GM23338 (cell line): ENCODE data around the gene G6PC3. TPM values are rescaled to one million over a fixed set of nuclear protein-coding genes. Genes with fewer than 3 reads are reported as not detected.

Experiments used
- ATAC-seq: fragments of 200-7000 bp; cut with Tn5 transposase; 3 replicates; pipeline ENCODE4 v1.9.1; 2020
- DNase-seq: peaks from one replicate; pipeline ENCODE4 v3.0.0-alpha.2; 2015; ENCODE audit warnings: low spot score
- H2AFZ ChIP-seq: fragments of 200-600 bp; sonication (generic); 2 replicates; pipeline ENCODE4 v1.8.0; 2016; ENCODE audit warnings: antibody characterized with exemption, mild to moderate bottlenecking, moderate library complexity
- H3F3A ChIP-seq: fragments of 200-600 bp; sonication (generic); replicated peaks from 2 replicates; pipeline ENCODE4 v1.8.0; 2017; ENCODE audit warnings: antibody characterized with exemption, mixed run types, low read depth
- H3K27ac ChIP-seq: fragments of 200-600 bp; sonication (generic); 2 replicates; pipeline ENCODE4 v1.6.1; 2016; ENCODE audit warnings: low read depth
- H3K27me3 ChIP-seq: fragments of 200-600 bp; sonication (generic); 2 replicates; pipeline ENCODE4 v1.8.0; 2016; ENCODE audit warnings: mild to moderate bottlenecking, mixed run types, moderate library complexity; ENCODE audit not compliant: insufficient read depth
- H3K36me3 ChIP-seq: fragments of 200-600 bp; sonication (generic); 2 replicates; pipeline ENCODE4 v1.8.0; 2016; ENCODE audit warnings: mild to moderate bottlenecking; ENCODE audit not compliant: insufficient read depth
- H3K4me1 ChIP-seq: fragments of 200-600 bp; sonication (generic); 2 replicates; pipeline ENCODE4 v1.8.0; 2016; ENCODE audit warnings: mild to moderate bottlenecking, moderate library complexity; ENCODE audit not compliant: insufficient read depth
- H3K4me2 ChIP-seq: fragments of 200-600 bp; sonication (generic); 2 replicates; pipeline ENCODE4 v1.7.1; 2017; ENCODE audit warnings: mixed run types
- H3K4me3 ChIP-seq: fragments of 200-600 bp; sonication (generic); 2 replicates; pipeline ENCODE4 v1.6.1; 2016; ENCODE audit warnings: mixed run types
- H3K79me2 ChIP-seq: fragments of 200-600 bp; sonication (generic); replicated peaks from 2 replicates; pipeline ENCODE4 v1.8.0; 2017; ENCODE audit warnings: mild to moderate bottlenecking; ENCODE audit not compliant: insufficient read depth
- H3K9me2 ChIP-seq: fragments of 200-600 bp; sonication (generic); 2 replicates; pipeline ENCODE4 v1.8.0; 2017; ENCODE audit not compliant: insufficient read depth
- H4K20me1 ChIP-seq: fragments of 200-600 bp; sonication (generic); replicated peaks from 2 replicates; pipeline ENCODE4 v1.8.0; 2017; ENCODE audit warnings: mild to moderate bottlenecking; ENCODE audit not compliant: insufficient read depth
- H3K27ac Mint-ChIP-seq: 2 replicates; pipeline ENCODE4 v1.8.0; 2020; ENCODE audit warnings: inconsistent platforms, mild to moderate bottlenecking, moderate library complexity, mixed read lengths
- H3K27me3 Mint-ChIP-seq: 3 replicates; pipeline ENCODE4 v1.8.0; 2022; ENCODE audit warnings: low read depth, mild to moderate bottlenecking, moderate library complexity, mixed read lengths, inconsistent platforms; ENCODE audit not compliant: insufficient read depth, poor library complexity
- H3K36me3 Mint-ChIP-seq: 3 replicates; pipeline ENCODE4 v1.8.0; 2021; ENCODE audit warnings: low read depth, mild to moderate bottlenecking, inconsistent platforms, moderate library complexity, mixed read lengths
- H3K4me1 Mint-ChIP-seq: 3 replicates; pipeline ENCODE4 v1.8.0; 2020; ENCODE audit warnings: mild to moderate bottlenecking, inconsistent platforms, mixed read lengths
- H3K4me3 Mint-ChIP-seq: 3 replicates; pipeline ENCODE4 v1.8.0; 2021; ENCODE audit warnings: moderate library complexity, mild to moderate bottlenecking, inconsistent platforms, mixed read lengths
- H3K9me3 Mint-ChIP-seq: 3 replicates; pipeline ENCODE4 v1.8.0; 2020; ENCODE audit warnings: moderate library complexity, mild to moderate bottlenecking, inconsistent platforms, mixed read lengths
- CREB1 ChIP-seq: fragments of 250-450 bp; sonication (Bioruptor Pico); IDR thresholded peaks from 2 replicates; pipeline ENCODE4 v1.5.0; 2020; ENCODE audit warnings: low read depth, mild to moderate bottlenecking, moderate library complexity
- JUNB ChIP-seq: IDR thresholded peaks from one replicate; pipeline ENCODE4 v1.6.1; 2016; ENCODE audit warnings: antibody characterized with exemption; ENCODE audit not compliant: unreplicated experiment
- NANOG ChIP-seq: IDR thresholded peaks from 2 replicates; pipeline ENCODE4 v1.6.1; 2016; ENCODE audit warnings: antibody characterized with exemption, borderline replicate concordance
- POLR2AphosphoS5 ChIP-seq: IDR thresholded peaks from 2 replicates; pipeline ENCODE4 v1.6.1; 2016; ENCODE audit warnings: antibody characterized with exemption, low read depth
- STAT1 ChIP-seq: IDR thresholded peaks from one replicate; pipeline ENCODE4 v1.6.1; 2016; ENCODE audit warnings: antibody characterized with exemption; ENCODE audit not compliant: unreplicated experiment
- ZNF114 ChIP-seq: fragments of 250-450 bp; sonication (Bioruptor Pico); IDR thresholded peaks from 2 replicates; pipeline ENCODE4 v1.5.0; 2020; ENCODE audit warnings: mild to moderate bottlenecking, moderate library complexity
- ZNF331 ChIP-seq: fragments of 250-450 bp; sonication (Bioruptor Pico); IDR thresholded peaks from 2 replicates; pipeline ENCODE4 v1.5.0; 2020; ENCODE audit warnings: low read depth, mild to moderate bottlenecking, moderate library complexity
- polyA plus RNA-seq: library from polyadenylated mRNA; unstranded; fragments of >200 nt; fragmentation: Nextera tagmentation; extraction: Ambion mirVana; gene quantifications from 2 replicates; pipeline ENCODE4 v1.2.1, GENCODE V29; 2016
- total RNA-seq: library from RNA; depleted of rRNA; stranded (reverse); fragments of >200 nt; shearing (Covaris generic); gene quantifications from 2 replicates; pipeline ENCODE4 v1.2.3, GENCODE V29; 2014
- TF ChIP-seq, protein P1 (sequence below): fragments of 250-450 bp; sonication (Bioruptor Pico); IDR thresholded peaks from 2 replicates; pipeline ENCODE4 v1.5.0; 2020; ENCODE audit warnings: mild to moderate bottlenecking, moderate library complexity
- TF ChIP-seq, protein P2 (sequence below): IDR thresholded peaks from 2 replicates; pipeline ENCODE4 v1.6.1; 2016; ENCODE audit warnings: antibody characterized with exemption
- TF ChIP-seq, protein P3 (sequence below), 2 experiments: fragments of 200-600 bp in 1 of 2; sonication (generic) in 1 of 2; conservative IDR thresholded peaks; 2 replicates each; pipeline versions ENCODE4 v1.5.1 to v1.6.1; 2016 to 2017; ENCODE audit warnings: antibody characterized with exemption in 2 of 2, low read depth in 2 of 2, mild to moderate bottlenecking in 2 of 2, moderate library complexity in 1 of 2
- TF ChIP-seq, protein P4 (sequence below): IDR thresholded peaks from one replicate; pipeline ENCODE4 v1.6.1; 2018; ENCODE audit warnings: antibody characterized with exemption; ENCODE audit not compliant: unreplicated experiment

G6PC3 gene
- total and polyA plus RNA-seq, 2 experiments from 2014 or later, result 112 to 143 TPM

DNA sequence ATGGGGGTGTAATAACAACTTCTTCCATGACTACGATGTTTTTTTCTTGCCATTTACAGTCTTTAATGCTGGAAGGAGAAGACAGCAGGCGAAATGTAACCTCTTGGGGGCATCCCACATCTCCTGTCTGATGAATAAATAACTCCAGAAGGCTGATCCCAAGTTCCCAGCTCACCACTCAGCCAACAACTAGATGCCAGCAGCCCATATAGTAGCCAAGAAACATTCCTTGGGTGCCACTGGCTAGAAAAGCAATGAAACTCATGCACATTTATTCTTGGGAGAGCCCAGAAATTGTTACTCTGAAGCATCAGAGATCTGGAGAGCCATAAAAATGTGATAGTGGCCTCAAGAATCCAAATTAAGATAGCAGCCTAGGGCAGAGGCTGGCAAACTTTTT is 33.1 kb upstream of the G6PC3 start (continued):
- TF ChIP-seq, protein P1, sequence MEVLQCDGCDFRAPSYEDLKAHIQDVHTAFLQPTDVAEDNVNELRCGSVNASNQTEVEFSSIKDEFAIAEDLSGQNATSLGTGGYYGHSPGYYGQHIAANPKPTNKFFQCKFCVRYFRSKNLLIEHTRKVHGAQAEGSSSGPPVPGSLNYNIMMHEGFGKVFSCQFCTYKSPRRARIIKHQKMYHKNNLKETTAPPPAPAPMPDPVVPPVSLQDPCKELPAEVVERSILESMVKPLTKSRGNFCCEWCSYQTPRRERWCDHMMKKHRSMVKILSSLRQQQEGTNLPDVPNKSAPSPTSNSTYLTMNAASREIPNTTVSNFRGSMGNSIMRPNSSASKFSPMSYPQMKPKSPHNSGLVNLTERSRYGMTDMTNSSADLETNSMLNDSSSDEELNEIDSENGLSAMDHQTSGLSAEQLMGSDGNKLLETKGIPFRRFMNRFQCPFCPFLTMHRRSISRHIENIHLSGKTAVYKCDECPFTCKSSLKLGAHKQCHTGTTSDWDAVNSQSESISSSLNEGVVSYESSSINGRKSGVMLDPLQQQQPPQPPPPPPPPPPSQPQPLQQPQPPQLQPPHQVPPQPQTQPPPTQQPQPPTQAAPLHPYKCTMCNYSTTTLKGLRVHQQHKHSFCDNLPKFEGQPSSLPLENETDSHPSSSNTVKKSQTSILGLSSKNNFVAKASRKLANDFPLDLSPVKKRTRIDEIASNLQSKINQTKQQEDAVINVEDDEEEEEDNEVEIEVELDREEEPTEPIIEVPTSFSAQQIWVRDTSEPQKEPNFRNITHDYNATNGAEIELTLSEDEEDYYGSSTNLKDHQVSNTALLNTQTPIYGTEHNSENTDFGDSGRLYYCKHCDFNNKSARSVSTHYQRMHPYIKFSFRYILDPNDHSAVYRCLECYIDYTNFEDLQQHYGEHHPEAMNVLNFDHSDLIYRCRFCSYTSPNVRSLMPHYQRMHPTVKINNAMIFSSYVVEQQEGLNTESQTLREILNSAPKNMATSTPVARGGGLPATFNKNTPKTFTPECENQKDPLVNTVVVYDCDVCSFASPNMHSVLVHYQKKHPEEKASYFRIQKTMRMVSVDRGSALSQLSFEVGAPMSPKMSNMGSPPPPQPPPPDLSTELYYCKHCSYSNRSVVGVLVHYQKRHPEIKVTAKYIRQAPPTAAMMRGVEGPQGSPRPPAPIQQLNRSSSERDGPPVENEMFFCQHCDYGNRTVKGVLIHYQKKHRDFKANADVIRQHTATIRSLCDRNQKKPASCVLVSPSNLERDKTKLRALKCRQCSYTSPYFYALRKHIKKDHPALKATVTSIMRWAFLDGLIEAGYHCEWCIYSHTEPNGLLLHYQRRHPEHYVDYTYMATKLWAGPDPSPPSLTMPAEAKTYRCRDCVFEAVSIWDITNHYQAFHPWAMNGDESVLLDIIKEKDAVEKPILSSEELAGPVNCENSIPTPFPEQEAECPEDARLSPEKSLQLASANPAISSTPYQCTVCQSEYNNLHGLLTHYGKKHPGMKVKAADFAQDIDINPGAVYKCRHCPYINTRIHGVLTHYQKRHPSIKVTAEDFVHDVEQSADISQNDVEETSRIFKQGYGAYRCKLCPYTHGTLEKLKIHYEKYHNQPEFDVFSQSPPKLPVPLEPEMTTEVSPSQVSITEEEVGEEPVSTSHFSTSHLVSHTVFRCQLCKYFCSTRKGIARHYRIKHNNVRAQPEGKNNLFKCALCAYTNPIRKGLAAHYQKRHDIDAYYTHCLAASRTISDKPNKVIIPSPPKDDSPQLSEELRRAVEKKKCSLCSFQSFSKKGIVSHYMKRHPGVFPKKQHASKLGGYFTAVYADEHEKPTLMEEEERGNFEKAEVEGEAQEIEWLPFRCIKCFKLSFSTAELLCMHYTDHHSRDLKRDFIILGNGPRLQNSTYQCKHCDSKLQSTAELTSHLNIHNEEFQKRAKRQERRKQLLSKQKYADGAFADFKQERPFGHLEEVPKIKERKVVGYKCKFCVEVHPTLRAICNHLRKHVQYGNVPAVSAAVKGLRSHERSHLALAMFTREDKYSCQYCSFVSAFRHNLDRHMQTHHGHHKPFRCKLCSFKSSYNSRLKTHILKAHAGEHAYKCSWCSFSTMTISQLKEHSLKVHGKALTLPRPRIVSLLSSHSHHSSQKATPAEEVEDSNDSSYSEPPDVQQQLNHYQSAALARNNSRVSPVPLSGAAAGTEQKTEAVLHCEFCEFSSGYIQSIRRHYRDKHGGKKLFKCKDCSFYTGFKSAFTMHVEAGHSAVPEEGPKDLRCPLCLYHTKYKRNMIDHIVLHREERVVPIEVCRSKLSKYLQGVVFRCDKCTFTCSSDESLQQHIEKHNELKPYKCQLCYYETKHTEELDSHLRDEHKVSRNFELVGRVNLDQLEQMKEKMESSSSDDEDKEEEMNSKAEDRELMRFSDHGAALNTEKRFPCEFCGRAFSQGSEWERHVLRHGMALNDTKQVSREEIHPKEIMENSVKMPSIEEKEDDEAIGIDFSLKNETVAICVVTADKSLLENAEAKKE, result no peak
- no peak for TF ChIP-seq STAT1

DNA sequence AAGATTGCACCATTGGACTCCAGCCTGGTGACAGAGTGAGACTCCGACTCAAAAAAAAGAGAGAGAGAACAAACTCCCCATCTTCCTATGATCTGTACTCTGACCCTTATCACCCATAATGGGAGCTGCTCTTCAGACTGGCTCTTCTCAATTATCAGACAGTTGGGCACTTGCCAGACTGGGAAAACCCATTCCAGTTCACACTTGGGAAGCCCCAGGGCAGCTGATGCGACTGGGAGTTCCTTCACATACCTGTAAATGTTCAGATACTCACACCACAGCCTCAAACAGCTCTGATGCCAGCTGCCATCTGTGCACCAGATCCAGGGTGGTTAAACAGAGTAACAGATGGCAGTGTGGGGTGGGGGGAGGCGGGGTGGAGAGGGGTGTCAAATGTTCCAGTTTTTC is 31.9 kb upstream of the G6PC3 start:
- Mint-ChIP-seq H3K4me1 (no peaks in the 10 kb centered on the region), H3K4me3 (no peak overlapping the region), H3K27me3 (no peaks in the 10 kb centered on the region), H3K36me3 (peaks cover 61% of the 10 kb centered on the region), H3K27ac (no peak overlapping the region), H3K9me3 (no peaks in the 10 kb centered on the region)
- Histone ChIP-seq H3K4me1 (no peaks in the 10 kb centered on the region), H2AFZ (no peak overlapping the region), H3K79me2 (peaks cover 54% of the 10 kb centered on the region), H3F3A (0 out of 2 replicates have a peak, but pooled peaks cover 7% of the 10 kb centered on the region), H3K4me3 (no peak overlapping the region), H3K4me2 (no peak overlapping the region), H3K27me3 (no peaks in the 10 kb centered on the region), H3K36me3 (peaks cover 49% of the 10 kb centered on the region), H3K9me2 (no peaks in the 10 kb centered on the region), H3K27ac (no peak overlapping the region), H4K20me1 (peaks cover 39% of the 10 kb centered on the region)
- TF ChIP-seq ZNF114 (CRISPR knock-in tag) (no peak), CREB1 (CRISPR knock-in tag) (no peak), POLR2AphosphoS5 (no peak), ZNF331 (CRISPR knock-in tag) (no peak), JUNB (no peak), NANOG (no peak), STAT1 (no peak)
- TF ChIP-seq, protein P2, sequence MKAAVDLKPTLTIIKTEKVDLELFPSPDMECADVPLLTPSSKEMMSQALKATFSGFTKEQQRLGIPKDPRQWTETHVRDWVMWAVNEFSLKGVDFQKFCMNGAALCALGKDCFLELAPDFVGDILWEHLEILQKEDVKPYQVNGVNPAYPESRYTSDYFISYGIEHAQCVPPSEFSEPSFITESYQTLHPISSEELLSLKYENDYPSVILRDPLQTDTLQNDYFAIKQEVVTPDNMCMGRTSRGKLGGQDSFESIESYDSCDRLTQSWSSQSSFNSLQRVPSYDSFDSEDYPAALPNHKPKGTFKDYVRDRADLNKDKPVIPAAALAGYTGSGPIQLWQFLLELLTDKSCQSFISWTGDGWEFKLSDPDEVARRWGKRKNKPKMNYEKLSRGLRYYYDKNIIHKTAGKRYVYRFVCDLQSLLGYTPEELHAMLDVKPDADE, result no peak
- TF ChIP-seq, protein P3, sequence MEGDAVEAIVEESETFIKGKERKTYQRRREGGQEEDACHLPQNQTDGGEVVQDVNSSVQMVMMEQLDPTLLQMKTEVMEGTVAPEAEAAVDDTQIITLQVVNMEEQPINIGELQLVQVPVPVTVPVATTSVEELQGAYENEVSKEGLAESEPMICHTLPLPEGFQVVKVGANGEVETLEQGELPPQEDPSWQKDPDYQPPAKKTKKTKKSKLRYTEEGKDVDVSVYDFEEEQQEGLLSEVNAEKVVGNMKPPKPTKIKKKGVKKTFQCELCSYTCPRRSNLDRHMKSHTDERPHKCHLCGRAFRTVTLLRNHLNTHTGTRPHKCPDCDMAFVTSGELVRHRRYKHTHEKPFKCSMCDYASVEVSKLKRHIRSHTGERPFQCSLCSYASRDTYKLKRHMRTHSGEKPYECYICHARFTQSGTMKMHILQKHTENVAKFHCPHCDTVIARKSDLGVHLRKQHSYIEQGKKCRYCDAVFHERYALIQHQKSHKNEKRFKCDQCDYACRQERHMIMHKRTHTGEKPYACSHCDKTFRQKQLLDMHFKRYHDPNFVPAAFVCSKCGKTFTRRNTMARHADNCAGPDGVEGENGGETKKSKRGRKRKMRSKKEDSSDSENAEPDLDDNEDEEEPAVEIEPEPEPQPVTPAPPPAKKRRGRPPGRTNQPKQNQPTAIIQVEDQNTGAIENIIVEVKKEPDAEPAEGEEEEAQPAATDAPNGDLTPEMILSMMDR (conservative IDR thresholded peaks at IDR 0.05; ENCODE audit: low read depth in 2 of 2), result no peak
- TF ChIP-seq, protein P4, sequence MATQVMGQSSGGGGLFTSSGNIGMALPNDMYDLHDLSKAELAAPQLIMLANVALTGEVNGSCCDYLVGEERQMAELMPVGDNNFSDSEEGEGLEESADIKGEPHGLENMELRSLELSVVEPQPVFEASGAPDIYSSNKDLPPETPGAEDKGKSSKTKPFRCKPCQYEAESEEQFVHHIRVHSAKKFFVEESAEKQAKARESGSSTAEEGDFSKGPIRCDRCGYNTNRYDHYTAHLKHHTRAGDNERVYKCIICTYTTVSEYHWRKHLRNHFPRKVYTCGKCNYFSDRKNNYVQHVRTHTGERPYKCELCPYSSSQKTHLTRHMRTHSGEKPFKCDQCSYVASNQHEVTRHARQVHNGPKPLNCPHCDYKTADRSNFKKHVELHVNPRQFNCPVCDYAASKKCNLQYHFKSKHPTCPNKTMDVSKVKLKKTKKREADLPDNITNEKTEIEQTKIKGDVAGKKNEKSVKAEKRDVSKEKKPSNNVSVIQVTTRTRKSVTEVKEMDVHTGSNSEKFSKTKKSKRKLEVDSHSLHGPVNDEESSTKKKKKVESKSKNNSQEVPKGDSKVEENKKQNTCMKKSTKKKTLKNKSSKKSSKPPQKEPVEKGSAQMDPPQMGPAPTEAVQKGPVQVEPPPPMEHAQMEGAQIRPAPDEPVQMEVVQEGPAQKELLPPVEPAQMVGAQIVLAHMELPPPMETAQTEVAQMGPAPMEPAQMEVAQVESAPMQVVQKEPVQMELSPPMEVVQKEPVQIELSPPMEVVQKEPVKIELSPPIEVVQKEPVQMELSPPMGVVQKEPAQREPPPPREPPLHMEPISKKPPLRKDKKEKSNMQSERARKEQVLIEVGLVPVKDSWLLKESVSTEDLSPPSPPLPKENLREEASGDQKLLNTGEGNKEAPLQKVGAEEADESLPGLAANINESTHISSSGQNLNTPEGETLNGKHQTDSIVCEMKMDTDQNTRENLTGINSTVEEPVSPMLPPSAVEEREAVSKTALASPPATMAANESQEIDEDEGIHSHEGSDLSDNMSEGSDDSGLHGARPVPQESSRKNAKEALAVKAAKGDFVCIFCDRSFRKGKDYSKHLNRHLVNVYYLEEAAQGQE, result no peak
- ATAC-seq (no peak), DNase-seq (no peak)
